Uterus (tissue), 2 donors: Measurements from ENCODE around the gene ZNF423.

ENCODE experiments used
- POLR2A ChIP-seq, 2 donors: fragments of 450-650 bp; IDR thresholded peaks; one replicate each; pipeline ENCODE4 v1.6.1; 2016; ENCODE audit warnings: antibody characterized with exemption in 2 of 2, mild to moderate bottlenecking in 1 of 2, moderate library complexity in 1 of 2
- TF ChIP-seq, protein P1 (sequence below), 4 experiments: fragments of 200-600 bp in 2 of 4; fragments of 450-650 bp in 2 of 4; sonication (generic) in 2 of 4; IDR thresholded peaks; one replicate each; pipeline ENCODE4 v1.5.1; 2016 to 2019; ENCODE audit warnings: antibody characterized with exemption in 4 of 4, mild to moderate bottlenecking in 2 of 4, moderate library complexity in 1 of 4

DNA sequence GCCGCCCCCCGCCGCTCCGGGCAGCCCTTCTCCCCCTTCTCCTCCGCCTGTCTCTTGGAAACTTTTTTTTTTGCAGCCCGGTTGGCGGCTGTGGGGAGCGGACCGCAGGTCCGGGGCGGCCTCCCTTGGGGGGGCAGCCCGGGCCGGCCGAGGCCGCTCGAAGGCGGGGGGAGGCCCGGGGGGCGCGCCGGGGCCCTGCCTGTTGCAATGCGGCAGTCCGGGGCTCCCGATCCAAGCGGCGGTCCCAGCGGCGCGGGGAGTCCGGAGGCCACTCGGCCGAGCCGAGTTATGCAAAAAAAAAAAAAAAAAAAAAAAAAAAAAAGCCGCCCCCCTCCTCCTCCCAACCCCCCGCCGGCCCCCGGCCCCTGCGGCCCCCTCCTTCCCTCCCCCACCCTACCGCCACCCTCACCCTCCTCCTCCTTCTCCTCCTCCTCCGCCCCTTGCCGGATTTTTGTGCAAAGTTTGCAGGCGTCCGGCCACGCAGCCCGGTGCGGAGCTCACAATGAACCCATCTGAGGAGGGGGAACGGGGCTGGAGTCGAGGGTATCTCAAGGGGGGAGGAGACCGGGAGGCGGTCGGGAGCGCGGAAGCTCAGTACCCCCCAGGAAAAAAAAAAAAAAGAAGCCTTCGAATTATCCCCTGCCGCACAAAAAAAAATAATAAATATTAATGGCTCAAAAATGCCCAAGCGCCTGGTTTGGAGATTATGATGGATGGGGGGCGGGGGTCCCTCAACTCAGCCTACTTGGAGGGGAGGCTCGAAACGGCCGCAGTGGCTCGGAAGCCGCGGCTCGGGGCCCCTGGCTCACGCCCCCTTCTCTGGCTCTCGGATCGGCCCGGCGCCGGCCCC is at the start of gene ZNF423:
- no peak for TF ChIP-seq POLR2A (IDR thresholded peaks at IDR 0.05)
- TF ChIP-seq, protein P1, sequence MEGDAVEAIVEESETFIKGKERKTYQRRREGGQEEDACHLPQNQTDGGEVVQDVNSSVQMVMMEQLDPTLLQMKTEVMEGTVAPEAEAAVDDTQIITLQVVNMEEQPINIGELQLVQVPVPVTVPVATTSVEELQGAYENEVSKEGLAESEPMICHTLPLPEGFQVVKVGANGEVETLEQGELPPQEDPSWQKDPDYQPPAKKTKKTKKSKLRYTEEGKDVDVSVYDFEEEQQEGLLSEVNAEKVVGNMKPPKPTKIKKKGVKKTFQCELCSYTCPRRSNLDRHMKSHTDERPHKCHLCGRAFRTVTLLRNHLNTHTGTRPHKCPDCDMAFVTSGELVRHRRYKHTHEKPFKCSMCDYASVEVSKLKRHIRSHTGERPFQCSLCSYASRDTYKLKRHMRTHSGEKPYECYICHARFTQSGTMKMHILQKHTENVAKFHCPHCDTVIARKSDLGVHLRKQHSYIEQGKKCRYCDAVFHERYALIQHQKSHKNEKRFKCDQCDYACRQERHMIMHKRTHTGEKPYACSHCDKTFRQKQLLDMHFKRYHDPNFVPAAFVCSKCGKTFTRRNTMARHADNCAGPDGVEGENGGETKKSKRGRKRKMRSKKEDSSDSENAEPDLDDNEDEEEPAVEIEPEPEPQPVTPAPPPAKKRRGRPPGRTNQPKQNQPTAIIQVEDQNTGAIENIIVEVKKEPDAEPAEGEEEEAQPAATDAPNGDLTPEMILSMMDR (IDR thresholded peaks at IDR 0.05) = no peak
